Measurements from ENCODE around the gene PPFIA4.
"Not testable (repeated sequence)": the region's sequence is repeated elsewhere in the genome, so short reads cannot be mapped to it uniquely, and the experiment has no call there.

The PPFIA4 gene

GRCh38 chr1:203017692-203018091 is 8.6 kb upstream of the PPFIA4 start:
- DNase-seq: no peak

GRCh38 chr1:203022855-203023254 is 3.4 kb upstream of the PPFIA4 start:
- DNase-seq: not testable (repeated sequence)

GRCh38 chr1:203025686-203026030 is 633 bp upstream of the PPFIA4 start:
- no peak for DNase-seq

GRCh38 chr1:203026666-203027663 is 674 bp downstream of the PPFIA4 start:
- DNase-seq: no peak

GRCh38 chr1:203028067-203028783 is 1.9 kb downstream of the PPFIA4 start:
- no peak for DNase-seq

- DNase-seq: no peak
Measured at GRCh38 chr1:203028784-203029553, 2.7 kb downstream of the PPFIA4 start.

GRCh38 chr1:203031467-203031866 is 5.2 kb downstream of the PPFIA4 start:
- DNase-seq: no peak

GRCh38 chr1:203033287-203033686 is 7.0 kb downstream of the PPFIA4 start:
- no peak for DNase-seq

- no peak for DNase-seq
Measured at GRCh38 chr1:203033917-203034316, 7.6 kb downstream of the PPFIA4 start.

- DNase-seq: no peak
Measured at GRCh38 chr1:203034422-203035110, 8.3 kb downstream of the PPFIA4 start.

GRCh38 chr1:203035111-203036000 is 9.1 kb downstream of the PPFIA4 start:
- DNase-seq: no peak

- DNase-seq: no peak
Measured at GRCh38 chr1:203036135-203036534, 9.8 kb downstream of the PPFIA4 start.

- no peak for DNase-seq
Measured at GRCh38 chr1:203036537-203036936, 10.2 kb downstream of the PPFIA4 start.

- no peak for DNase-seq
Measured at GRCh38 chr1:203037509-203038190, 11.4 kb downstream of the PPFIA4 start.

- DNase-seq: no peak
Measured at GRCh38 chr1:203038217-203038741, 12.0 kb downstream of the PPFIA4 start.

- peak; percentile 47 for DNase-seq
Measured at GRCh38 chr1:203038891-203039608, 12.8 kb downstream of the PPFIA4 start.

- DNase-seq: no peak
Measured at GRCh38 chr1:203039609-203040512, 13.6 kb downstream of the PPFIA4 start.

GRCh38 chr1:203040513-203041275 is 14.4 kb downstream of the PPFIA4 start:
- no peak for DNase-seq

All from KG1 (cell line).